NOMO-1 treated with dmso at 0.1 percent for 144 hours (cell line): Measurements from ENCODE around the gene RASD1.

ENCODE experiments used
- DNase-seq: peaks from one replicate; lab custom pipeline; 2025; ENCODE audit not compliant: unreplicated experiment; lab: John Stamatoyannopoulos, UW

RASD1 gene

DNA sequence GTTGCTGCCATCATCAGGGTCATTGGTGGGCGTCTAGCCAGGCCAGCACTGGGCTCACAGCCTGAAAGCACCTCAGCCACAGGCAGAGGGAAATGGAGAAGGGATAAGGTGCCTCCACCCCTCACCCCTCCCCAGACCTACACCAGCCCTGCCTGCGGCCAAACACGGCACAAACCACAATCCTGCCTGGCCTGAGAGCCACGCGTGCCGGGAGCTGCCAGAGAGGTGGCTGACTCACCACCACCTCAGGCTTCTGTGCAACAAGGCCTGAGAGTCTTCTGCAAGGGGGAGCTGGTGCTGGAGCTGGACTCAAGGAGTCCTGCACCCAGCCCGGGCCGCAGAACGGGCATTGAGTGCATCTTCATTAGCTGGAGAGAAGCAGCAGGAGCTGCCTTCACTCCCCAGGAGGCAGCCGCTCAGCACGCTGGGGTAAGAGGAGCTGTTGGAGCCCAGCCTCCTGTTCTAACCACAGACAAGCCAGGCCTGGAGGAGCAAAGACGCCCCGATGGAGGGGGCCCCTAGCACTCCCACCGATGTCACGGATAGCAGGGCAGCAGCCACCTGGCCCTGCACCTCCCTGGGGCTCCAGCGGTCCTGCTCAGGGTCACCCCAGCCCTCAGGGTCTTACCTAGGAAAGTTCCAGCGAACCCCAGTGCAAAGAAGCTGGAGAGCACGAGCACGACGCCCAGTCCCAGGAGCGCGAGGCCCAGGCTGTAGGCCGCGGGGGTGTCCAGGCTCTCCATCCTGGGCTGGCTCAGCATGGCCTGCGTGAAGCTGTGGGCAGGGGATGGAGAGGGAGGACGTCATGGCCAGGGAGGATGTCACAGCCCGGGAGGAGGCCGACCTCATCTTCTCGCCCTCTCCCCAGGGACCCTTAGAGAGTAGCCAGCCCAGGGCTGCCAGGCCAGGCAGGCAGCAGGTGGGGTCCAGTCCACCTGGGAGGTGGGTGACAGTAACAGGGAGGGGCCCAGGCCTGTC lies 16.0 kb upstream of the RASD1 start:
- DNase-seq, result no peak

DNA sequence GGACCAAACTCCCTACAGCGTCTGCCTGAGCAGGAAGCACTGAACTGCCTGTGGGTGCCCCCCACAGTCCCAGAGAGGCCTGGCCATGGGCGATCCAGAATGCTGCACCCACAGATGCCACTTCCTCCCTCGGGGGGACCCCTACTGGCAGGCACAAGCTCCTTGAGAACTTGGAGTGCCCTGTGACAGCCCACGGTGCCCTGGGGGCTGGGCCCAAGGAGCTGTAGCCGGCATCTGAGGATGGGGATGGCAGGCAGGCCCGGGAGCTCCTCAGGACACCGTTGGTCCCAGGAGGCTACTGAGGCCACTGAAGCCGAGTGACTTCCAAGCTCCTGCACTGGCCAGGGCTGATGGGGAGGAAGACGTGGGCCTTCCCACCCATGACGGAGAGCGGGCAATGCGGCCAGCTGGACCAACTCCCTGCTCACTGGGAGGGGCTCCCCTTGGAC lies 15.1 kb upstream of the RASD1 start:
- DNase-seq, result no peak

DNA sequence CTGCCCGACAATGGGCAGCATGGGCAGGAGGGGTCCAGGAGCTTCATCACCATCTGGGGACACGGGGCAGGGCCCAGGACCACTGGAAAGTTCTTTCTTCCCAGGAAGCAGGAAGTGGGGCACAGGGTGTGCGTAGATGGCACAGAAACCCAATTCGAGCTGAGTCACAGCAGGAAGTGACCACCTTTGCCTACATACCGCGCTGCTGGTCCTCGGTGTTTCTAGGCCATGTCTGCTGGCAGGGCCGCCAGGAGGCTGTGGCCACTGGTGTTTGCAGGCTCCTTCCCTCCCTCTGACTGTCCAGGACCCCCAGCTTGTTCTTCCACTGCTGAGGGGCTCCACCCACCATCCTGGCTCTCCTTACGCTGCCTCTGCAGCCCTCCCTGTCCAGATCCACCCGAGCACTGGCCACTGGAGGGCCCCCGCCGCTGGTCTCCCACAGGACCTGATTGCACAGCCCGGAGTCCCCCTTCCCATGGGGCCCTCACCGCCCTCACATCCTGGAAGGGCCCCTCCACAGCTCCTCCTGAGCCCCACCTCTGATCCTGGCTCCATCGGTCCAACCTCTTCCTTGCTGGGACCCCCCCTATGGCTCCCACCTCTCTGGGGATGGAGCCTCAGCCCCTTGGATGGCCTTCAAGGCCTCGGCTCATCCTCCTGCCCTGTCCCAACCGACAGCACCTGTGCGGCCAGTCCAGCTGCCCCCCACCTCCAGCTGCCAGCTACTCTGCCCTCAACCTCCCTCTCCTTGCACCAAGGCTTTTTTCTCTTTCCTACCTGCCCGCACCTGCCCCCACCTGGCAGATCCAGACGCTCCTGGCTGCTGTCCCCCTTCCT lies 14.5 kb upstream of the RASD1 start:
- no peak for DNase-seq

DNA sequence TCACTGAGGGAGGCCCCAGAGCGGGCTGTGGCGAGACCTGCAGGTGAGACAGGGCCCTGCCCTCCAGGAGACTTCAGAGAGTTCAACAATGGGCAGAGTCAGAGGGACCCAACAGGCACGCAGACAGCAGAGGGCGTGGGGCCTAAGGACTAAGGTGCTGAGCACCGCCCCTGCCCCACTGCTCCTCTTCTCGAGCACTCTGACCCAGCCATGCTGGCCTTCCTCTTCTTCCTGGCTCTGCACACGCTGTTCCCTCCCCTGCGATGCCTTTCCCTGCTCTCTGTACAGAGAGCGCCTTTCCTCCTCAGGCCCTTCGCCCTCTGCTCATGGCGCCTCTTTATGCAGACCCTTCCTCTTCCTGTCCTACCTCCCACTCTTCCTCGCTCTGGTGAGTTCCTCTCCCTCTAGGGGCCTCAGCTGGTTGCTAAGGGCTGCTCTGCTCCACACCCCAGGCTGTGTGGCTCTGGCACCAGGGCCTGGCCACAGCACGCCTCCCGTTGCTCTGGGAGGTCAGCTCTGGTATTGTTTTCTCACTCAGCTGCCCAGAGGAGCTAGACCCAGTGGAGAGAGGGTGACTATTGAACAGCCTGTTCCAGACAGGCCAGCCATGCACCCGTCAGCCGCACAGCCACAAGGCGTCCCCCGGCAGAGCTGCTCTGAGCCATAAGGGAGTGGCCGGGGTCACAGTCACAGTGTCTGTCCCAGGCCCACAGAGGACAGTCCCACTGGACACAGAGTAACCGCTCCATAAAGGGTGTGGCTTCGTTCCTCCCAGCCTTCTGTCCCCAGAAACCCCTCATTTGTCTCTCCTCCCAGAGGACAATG lies 13.6 kb upstream of the RASD1 start:
- DNase-seq, result no peak

DNA sequence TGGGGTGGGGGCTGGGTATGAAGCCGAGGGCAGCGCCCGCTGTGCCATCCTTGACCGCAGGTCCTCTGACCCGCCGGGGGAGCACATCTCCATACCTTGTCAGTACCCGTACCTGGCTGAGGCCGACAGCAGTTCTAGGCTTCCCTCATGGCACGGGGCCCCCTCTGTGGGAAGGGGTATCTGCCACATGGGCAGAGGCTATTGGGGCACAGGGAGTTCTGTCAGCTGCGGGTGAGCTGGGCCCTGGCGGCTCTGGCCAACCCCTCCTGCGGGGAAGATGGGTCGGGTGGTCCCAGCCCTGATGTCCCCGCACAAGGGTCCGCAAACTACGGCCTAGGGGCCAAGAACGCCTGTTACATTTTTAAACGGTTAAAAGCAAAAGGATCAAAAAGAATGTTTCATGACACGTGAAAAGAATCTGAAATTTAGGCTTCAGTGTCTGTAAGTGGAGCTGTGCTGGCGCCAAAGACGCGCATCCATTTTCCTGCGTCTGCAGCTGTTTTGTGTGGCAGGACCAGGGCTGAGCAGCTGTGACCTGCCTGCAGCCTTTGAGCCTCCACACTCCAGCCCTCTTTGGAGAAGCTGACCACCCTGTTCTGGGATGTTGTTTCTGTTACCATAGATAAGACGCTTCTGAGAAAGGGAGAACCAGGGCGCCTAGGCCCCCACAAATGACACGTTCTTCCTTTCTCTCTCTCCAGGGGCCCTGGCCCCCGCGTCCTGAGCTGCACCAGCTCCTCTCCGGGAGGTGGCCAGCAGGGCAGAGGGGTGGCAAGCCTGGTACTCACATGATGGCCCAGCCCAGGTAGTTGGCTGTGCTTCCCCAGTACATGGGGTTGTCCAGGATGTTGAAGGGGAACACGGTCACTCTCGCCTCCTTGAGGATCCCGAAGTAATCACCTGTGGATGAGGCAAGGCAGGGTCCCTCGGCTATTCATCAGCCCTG lies 12.7 kb upstream of the RASD1 start:
- no peak for DNase-seq

DNA sequence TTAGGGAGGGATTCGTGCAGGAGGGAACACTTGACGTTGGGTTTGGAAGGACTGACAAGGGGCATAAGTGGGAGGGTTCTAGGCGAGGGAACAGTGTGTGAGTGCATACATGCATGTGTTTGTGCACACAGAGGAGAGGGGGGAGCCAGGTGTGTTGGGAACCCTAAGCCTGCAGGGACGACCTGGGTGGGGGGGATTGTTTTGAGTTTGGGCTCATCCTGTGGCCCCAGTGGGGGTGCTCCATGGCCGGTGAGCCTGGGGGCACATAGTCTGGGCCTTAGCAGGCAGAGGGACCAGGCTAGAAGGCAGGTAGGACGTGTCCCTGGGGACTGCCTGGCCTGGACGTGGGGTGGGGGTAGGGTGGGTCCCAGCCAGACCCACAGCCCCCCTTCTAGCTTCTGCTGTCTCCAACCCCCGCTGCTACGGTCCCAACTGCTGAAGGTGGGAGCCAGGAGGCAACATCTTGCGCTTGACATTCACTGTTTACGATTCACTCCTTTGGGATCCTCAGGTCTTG lies 11.9 kb upstream of the RASD1 start:
- DNase-seq, result no peak

DNA sequence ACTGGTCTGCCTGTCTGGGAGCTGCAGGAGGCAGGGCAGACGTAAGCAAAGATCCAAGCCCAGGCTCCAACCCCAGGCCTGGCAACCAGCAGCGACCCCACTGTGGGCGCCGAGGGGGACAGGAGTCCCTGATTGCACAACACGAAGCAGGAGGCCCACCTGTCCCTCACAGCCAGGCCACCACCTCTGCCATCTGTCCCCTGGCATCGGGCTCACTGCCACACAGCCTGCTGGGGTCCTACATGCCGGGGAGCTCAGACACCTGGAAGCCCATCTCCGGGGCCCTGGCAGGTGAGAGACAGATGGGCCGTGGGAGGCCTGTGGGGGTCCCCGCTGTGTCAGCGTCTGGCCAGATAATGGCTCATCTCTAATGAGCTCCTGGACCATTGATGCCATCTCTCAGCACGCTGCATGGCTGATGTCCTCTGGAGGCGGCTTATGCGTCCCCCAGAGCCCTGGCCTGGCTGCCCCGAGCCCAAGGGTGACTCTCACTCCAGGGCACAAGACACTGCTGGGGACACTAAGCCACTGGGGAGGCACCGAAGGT lies 11.3 kb upstream of the RASD1 start:
- DNase-seq, result no peak

DNA sequence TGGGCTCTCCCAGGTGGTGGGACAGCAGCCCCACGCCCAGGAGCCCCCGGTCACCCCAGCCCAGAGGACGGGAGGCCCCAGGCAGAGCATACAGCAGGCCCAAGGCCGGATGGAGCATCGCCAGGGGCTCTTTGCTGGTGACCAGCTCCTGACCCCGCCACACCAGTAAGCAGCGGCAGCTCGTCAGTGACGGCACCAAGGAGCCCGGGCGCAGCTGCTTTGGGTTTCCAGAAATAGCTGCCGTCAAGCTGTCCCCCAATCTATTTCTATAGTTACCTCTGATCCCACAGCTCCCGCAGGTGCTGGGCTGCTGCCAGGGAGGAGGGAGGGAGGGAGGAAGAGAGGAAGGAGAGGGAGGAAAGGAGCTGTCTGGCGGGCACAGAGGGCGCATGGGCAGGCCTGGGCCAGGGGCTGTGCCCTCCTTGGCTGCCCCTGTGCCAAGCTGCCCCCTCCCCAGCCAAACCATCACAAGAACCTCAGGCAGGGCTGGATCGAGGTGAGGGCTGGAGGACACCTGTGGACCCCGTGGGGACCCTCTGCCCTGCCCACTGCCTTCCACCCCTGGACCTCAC lies 10.8 kb upstream of the RASD1 start:
- no peak for DNase-seq

DNA sequence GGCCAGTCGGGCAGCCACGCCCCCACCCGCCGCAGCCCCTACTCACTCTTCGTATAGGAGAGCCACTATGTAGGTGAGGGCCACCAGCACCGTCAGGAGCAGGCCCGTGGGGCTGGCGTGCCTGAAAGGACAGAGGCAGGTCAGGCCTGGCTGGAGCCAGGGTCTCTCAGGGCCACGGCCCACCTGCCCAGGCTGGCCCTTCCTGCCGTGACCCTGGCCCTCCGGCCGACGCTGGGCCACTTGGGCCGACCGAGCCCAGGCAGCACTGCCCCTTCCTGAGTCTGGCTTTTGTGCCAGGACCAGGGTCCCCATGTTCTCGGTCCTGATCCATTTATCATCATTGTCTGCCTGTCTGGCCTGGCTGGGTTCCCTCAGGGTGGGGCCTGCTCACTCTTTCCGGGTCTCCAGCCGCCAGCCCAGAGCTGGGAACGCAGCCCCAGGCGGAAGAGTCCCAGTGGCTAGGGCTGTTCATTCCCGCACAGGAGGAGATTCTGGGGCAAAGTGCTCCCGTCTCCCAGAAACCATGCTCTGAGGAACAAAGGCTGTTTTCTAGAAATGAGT lies 10.1 kb upstream of the RASD1 start:
- DNase-seq, result no peak

DNA sequence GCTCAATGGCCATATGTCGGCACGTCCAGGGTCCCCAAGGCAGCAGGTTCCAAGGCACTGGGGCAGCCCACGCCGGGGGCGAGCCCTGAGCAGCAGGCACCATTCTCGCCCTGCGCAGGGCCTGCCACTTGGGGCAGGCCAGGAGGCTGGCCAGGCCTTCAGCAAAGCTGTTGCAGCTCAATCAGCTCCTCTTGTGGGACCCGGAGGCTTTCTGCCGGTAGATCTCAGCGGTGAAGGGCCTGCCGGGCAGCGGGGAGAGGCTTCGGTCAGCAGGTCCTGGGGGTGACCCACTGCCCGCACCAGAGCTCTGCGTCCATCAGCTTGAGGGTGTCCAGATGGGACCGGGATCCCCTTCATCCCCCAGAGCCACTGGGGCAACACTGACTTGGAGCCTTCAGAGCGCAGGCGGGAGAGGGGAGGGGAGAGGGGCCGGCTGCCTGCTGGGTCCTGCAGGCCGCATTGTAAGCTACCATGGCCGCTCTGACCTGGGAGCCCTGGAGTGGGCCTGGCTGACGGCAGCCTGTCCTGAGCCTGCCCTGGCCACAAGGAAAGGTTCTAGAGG lies 9.5 kb upstream of the RASD1 start:
- no peak for DNase-seq

DNA sequence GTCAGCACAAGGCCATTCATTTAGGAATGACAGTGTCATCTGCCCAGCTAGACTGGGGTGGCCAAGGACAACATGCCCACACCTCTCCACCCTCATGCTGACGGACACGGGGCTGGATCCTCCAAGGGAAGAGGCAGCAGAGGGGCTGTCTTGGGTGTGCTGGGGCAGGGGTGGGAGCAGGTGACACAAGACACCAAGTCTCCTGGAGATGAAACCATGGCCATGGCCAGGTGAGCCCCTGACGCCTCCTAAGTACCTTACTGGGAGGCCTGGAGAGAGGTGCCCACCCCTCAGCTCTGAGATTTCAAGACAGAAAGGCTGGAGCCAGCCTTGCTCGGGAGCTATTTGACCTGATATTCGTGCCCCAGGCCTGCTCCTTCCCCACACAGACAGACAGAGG lies 9.0 kb upstream of the RASD1 start:
- no peak for DNase-seq

DNA sequence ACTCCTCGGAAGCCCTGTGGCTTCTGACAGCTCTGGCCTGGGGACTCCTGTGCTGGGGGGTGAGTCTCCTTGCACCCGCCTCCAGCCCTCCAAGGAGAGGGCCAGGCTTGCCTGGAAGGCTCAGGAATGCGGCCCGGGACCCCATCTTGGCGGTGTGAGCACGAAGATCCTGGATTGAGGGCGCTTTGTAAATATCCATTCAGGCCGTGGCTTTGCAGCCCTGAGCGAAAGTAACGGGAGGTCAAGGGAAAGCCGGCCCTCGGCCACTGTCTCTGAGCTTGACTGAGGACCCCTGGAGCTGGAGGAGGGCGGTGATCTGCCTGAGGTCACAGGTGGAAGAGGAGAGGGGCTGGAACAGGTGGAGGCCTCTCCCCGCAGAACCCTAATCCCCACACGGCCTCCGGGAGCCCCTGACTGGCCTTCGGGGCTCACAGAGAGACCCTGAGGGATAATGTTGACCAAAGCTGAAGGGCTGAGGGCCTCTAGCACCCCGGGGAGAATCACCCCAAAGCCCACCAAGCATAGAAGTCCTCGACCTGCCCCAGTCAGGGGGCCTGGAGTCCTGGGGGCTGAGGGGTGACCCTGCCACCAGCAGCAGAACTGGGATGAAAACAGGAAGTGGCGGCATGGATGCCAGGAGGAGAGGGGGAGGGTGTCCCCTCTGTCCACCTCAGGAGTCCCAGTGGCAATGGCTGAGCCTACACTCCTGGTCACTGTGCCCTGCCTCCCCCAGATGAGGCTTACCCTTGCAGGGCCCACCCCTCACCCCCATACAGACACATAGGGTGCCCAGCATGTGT lies 8.3 kb upstream of the RASD1 start:
- no peak for DNase-seq

DNA sequence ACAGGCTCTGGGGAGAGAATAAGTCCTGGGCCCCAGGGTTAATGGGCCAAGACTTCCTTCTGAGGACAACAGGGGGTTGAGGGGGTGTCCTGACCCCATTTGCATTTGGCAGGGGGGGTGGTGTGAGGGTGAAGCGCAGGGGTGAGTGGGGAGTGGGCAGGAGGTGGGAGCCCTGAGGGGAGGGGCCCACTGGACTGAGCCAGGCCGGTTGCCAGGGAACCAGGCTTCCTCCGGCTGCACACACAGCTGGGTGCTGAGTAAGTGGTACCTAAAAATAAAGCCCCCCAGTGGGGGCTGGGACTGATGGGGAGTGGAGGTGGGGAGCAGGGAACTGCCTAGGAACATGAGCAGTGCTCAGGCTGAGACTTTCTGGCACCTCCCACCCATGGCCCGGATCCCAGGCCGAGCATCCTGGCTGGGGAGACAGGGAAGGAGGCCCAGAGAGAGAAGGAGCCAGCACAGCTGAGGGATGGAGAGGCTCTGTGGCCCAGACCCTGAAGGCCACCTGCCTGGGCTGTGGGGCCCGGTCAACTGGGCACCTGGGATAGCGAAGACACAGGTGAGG lies 7.5 kb upstream of the RASD1 start:
- no peak for DNase-seq

DNA sequence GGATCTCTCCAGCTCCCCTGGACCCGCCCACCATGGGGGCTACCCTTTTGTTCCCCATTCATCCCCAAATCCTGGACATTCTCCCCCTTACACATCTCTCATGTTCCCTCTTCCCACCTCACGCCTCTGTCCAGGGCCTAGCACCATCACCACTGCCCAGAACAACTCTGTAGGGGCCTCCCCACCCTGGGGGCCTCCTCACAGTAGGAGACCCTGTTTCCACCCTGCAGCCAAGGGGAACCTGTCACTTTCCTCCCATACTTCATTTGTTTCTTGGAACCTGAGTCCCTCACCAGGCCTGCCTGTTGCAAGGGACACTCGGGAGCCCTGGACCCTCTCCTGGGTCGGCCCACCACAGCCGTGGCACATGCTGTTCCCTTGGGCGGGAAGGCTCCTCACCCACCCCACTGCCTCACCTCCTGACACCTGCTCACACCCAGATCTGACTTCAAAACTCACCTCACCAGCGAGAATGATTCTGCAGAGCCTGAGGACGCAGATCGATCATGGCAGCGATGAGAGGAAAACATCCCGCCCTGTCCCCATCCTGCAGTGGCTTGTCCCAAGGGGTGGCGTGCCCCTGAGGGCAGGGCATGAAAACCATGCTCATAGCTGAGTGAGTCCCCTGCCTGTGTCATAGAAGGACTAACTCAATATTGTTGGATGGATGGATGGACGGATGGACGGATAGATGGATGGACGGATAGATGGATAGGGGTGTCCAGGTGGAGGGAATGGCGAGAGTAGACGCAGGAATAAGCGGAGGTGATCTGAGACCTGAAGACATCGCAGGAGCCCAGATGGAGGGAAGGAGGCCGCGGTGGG lies 6.8 kb upstream of the RASD1 start:
- DNase-seq, result no peak

DNA sequence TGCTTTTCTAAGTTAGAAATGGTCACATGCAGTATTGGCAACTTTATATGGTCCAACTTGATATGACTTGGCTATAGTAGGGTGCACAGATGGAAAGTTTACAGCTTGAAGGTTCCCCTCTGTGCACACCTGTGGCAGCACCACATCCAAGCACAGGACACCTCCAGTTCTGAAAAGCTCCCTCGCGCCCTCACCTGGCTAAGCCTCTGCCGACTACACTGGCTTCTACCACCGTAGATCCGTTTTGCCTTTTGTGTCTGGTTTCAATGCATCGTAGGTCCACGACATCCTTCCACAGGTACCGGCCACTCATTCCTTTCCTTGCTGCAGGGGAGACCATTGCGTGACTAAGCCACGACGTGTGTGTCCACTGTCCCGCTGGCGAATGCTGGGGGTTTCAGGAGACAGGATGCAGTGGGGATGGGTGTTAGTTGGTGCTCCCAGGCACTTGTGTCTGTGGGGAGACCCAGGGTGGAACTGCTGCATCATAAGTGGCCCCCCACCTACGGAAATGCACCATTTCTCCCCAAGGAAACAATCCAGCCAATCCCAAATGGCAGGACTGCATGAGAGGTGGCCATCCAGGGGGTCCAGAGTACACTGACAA lies 4.9 kb upstream of the RASD1 start:
- no peak for DNase-seq
